Ascending aorta (tissue), 2 donors: ENCODE results near the gene CCDC142. TPM values are rescaled to one million over a fixed set of nuclear protein-coding genes. Genes with fewer than 3 reads are reported as not detected.

ENCODE experiments used
- DNase-seq, 2 donors: peaks; one replicate each; pipeline ENCODE4 v3.0.0-alpha.2; 2019; ENCODE audit warnings: low spot score in 2 of 2
- H3K27ac ChIP-seq, 2 donors: fragments of 200-600 bp; sonication (generic); one replicate each; pipeline ENCODE4 v1.5.1; 2016 to 2017; ENCODE audit warnings: mild to moderate bottlenecking in 1 of 2
- H3K27me3 ChIP-seq: fragments of 200-600 bp; sonication (generic); one replicate; pipeline ENCODE4 v1.5.1; 2017
- H3K36me3 ChIP-seq, 2 donors: fragments of 200-600 bp; sonication (generic); one replicate each; pipeline ENCODE4 v1.5.1; 2016
- H3K4me1 ChIP-seq, 2 donors: fragments of 200-600 bp; sonication (generic); one replicate each; pipeline ENCODE4 v1.5.1; 2016 to 2017; ENCODE audit warnings: mild to moderate bottlenecking in 1 of 2
- H3K4me3 ChIP-seq, 2 donors: fragments of 200-600 bp; sonication (generic); one replicate each; pipeline ENCODE4 v1.5.1; 2016 to 2017; ENCODE audit warnings: mild to moderate bottlenecking in 1 of 2
- H3K9me3 ChIP-seq, 2 donors: fragments of 200-600 bp; sonication (generic); one replicate each; pipeline ENCODE4 v1.5.1; 2016
- CTCF ChIP-seq, 3 experiments: fragments of 200-600 bp in 2 of 3; fragments of 450-650 bp in 1 of 3; sonication (generic) in 2 of 3; IDR thresholded peaks; one replicate each; pipeline ENCODE4 v1.5.1; 2016 to 2019; ENCODE audit warnings: antibody characterized with exemption in 3 of 3, mild to moderate bottlenecking in 1 of 3, moderate library complexity in 1 of 3
- intact Hi-C: fragments of 100-400 bp; cut with DNase I; formaldehyde crosslinking; loops from one replicate; pipeline ENCODE4 v1.15.1; 2023
- total RNA-seq: library from RNA; depleted of rRNA; stranded (reverse); fragments of >200 nt; gene quantifications from one replicate; pipeline ENCODE4 v1.1.0, GENCODE V29; 2016

The CCDC142 gene
- total RNA-seq, 1 donor from 2014 or later, result 16.5 TPM

GRCh38 chr2:74428675-74429074 lies 54.1 kb downstream of the CCDC142 start:
- no peak for DNase-seq
- Histone ChIP-seq H3K27me3 (no peaks in the 10 kb centered on the region), H3K9me3 (no peaks in the 10 kb centered on the region), H3K4me3 (no peak overlapping the region), H3K27ac (no peak overlapping the region), H3K36me3 (peaks cover 45 to 50% of the 10 kb centered on the region in 2 donors), H3K4me1 (no peaks in the 10 kb centered on the region)
- TF ChIP-seq CTCF (IDR thresholded peaks at IDR 0.05), result no peak
- intact Hi-C loops, result no loop called here

GRCh38 chr2:74427551-74427950 lies 55.2 kb downstream of the CCDC142 start:
- TF ChIP-seq CTCF (IDR thresholded peaks at IDR 0.05), result no peak

GRCh38 chr2:74426181-74426758 lies 56.5 kb downstream of the CCDC142 start:
- TF ChIP-seq CTCF (IDR thresholded peaks at IDR 0.05), result no peak
- Histone ChIP-seq H3K4me3 (no peak overlapping the region), H3K27me3 (no peaks in the 10 kb centered on the region), H3K27ac (no peak overlapping the region), H3K36me3 (peaks cover 33 to 37% of the 10 kb centered on the region in 2 donors), H3K4me1 (peaks cover 0 to 3% of the 10 kb centered on the region in 2 donors), H3K9me3 (no peaks in the 10 kb centered on the region)
- intact Hi-C loops, result no loop called here
- DNase-seq, result no peak

More at GRCh38 chr2:74427551-74427950, 55.2 kb downstream of the CCDC142 start:
- H3K36me3 ChIP-seq, result peaks cover 45 to 50% of the 10 kb centered on the region in 2 donors
- no peaks in the 10 kb centered on the region for H3K4me1 ChIP-seq
- intact Hi-C loops, result no loop called here
- DNase-seq, result no peak
- H3K27me3 ChIP-seq, result no peaks in the 10 kb centered on the region
- no peaks in the 10 kb centered on the region for H3K9me3 ChIP-seq
- no peak overlapping the region for H3K27ac ChIP-seq
- H3K4me3 ChIP-seq, result no peak overlapping the region

GRCh38 chr2:74425523-74425922 lies 57.3 kb downstream of the CCDC142 start:
- Histone ChIP-seq H3K27ac (no peak overlapping the region), H3K36me3 (peaks cover 27 to 37% of the 10 kb centered on the region in 2 donors), H3K4me1 (peaks cover 0 to 3% of the 10 kb centered on the region in 2 donors), H3K9me3 (no peaks in the 10 kb centered on the region), H3K4me3 (no peak overlapping the region), H3K27me3 (no peaks in the 10 kb centered on the region)
- TF ChIP-seq CTCF (IDR thresholded peaks at IDR 0.05), result no peak
- DNase-seq, result no peak
- intact Hi-C loops, result no loop called here

GRCh38 chr2:74424995-74425406 lies 57.8 kb downstream of the CCDC142 start:
- DNase-seq, result no peak
- Histone ChIP-seq H3K4me3 (no peak overlapping the region), H3K27ac (no peak overlapping the region), H3K9me3 (no peaks in the 10 kb centered on the region), H3K36me3 (peaks cover 22 to 34% of the 10 kb centered on the region in 2 donors), H3K4me1 (peaks cover 0 to 3% of the 10 kb centered on the region in 2 donors), H3K27me3 (no peaks in the 10 kb centered on the region)
- intact Hi-C loops, result no loop called here
- no peak for TF ChIP-seq CTCF (IDR thresholded peaks at IDR 0.05)
